ENCODE results near the gene ITIH3. TPM values are rescaled to one million over a fixed set of nuclear protein-coding genes. Genes with fewer than 3 reads are reported as not detected.

The ITIH3 gene
- total and polyA plus RNA-seq, 4 donors: 507 to 1,326 (median 909) TPM

DNA sequence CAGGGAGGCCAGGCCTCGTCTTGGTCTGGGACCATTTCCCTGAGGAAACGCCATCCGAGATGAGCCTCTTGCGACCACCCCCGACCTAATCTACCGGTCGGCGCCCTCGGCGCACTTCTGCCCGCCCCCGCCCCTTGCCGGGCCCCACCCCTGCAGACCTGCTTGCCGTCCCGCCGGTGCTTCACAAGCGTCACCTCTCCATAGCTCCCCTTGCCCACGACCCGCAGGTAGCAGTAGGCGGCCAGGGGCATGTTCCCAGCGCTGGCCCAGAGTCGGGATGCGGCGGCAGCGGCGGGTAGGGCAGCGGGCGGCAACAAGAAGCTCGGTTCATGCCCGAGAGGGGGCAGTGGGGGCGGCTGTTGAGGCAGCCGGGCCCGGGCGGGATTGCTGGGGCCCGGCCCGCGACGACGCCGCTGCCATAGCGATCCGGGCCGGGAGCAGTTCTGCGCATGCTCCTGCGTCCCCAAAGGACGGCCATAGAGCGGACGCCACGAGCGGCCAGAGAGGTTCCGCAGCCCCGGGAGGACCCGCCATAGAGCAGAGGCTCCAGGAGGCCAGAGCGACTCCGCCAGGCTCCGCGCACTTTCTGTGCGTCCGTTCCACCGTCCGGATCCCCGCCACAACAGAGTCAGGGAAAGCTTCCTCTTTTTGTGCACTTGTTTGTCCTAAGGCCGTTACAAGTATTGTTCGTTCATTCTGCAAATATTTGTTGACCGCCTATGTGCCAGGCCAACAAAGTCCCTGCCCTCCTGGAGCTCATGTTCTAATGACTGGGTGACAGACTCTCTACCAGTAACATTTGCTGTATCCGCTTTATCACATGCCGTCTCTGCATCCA lies 23.9 kb upstream of the ITIH3 start, which contains the start of gene NEK4:
Gene NEK4 (minus strand): TSS at position 445 of the 838 bp plus-strand sequence. CDS start 194 bp downstream, at position 251.
- WGBS: under 1% methylated on average over 67 of the region's 67 CpGs
- Histone ChIP-seq H3K9me3 (ENCODE audit: control insufficient read depth in 4 of 4, low read length in 3 of 4) (no peaks in the 10 kb centered on the region), H3K4me1 (ENCODE audit: control insufficient read depth in 4 of 4, insufficient read depth in 4 of 4, low read length in 3 of 4) (peaks cover 5 to 55% (median 49%) of the 10 kb centered on the region in 4 donors), H3K4me3 (ENCODE audit: low read depth in 1 of 3, low read length in 3 of 3) (peak within 1 kb of the TSS; percentile 70 to 92 (median 71)), H3K27ac (ENCODE audit: low read depth in 1 of 2, low read length in 2 of 2) (peak within 1 kb of the TSS; percentile 39 to 60), H3K9ac (ENCODE audit: low read depth in 1 of 2, low read length in 2 of 2) (peak within 1 kb of the TSS in 1 of 2 donors; percentile 71), H3K36me3 (ENCODE audit: control insufficient read depth in 4 of 4, insufficient read depth in 3 of 4, low read depth in 1 of 4, low read length in 3 of 4) (peaks cover 2 to 21% (median 9%) of the 10 kb centered on the region in 4 donors), H3K27me3 (ENCODE audit: control insufficient read depth in 4 of 4, insufficient read depth in 4 of 4, low read length in 3 of 4) (no peaks in the 10 kb centered on the region)
- DNase-seq (ENCODE audit: low spot score): peak; percentile 90
- TF ChIP-seq ATF3 (IDR thresholded peaks at IDR 0.05) (no peak), JUND (IDR thresholded peaks at IDR 0.05) (no peak), NR2F2 (IDR thresholded peaks at IDR 0.05) (no peak), HNF4G (IDR thresholded peaks at IDR 0.05) (no peak), YY1 (IDR thresholded peaks at IDR 0.05) (peak; percentile 97), RAD21 (IDR thresholded peaks at IDR 0.05) (peak; percentile 30 to 50), SP1 (IDR thresholded peaks at IDR 0.05) (peak; percentile 56), TAF1 (conservative IDR thresholded peaks at IDR 0.05) (peak; percentile 83), GABPA (IDR thresholded peaks at IDR 0.05 in 1 of 2, conservative IDR thresholded peaks at IDR 0.05 in 1 of 2) (peak in 1 of 2 donors; percentile 44), HNF4A (conservative IDR thresholded peaks at IDR 0.05) (peak in 1 of 2 donors; percentile 37), FOXA1 (IDR thresholded peaks at IDR 0.05) (peak; percentile 11), MAX (IDR thresholded peaks at IDR 0.05) (peak; percentile 36), REST (IDR thresholded peaks at IDR 0.05) (peak; percentile 48), RXRA (IDR thresholded peaks at IDR 0.05) (peak; percentile 36 to 54), EGR1 (IDR thresholded peaks at IDR 0.05; ENCODE audit: low read depth in 2 of 2) (no peak), FOXA2 (IDR thresholded peaks at IDR 0.05) (no peak)
- TF ChIP-seq, protein P1, sequence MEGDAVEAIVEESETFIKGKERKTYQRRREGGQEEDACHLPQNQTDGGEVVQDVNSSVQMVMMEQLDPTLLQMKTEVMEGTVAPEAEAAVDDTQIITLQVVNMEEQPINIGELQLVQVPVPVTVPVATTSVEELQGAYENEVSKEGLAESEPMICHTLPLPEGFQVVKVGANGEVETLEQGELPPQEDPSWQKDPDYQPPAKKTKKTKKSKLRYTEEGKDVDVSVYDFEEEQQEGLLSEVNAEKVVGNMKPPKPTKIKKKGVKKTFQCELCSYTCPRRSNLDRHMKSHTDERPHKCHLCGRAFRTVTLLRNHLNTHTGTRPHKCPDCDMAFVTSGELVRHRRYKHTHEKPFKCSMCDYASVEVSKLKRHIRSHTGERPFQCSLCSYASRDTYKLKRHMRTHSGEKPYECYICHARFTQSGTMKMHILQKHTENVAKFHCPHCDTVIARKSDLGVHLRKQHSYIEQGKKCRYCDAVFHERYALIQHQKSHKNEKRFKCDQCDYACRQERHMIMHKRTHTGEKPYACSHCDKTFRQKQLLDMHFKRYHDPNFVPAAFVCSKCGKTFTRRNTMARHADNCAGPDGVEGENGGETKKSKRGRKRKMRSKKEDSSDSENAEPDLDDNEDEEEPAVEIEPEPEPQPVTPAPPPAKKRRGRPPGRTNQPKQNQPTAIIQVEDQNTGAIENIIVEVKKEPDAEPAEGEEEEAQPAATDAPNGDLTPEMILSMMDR (IDR thresholded peaks at IDR 0.05; ENCODE audit: low read depth, low read length, missing input control): no peak
- TF ChIP-seq, protein P2, sequence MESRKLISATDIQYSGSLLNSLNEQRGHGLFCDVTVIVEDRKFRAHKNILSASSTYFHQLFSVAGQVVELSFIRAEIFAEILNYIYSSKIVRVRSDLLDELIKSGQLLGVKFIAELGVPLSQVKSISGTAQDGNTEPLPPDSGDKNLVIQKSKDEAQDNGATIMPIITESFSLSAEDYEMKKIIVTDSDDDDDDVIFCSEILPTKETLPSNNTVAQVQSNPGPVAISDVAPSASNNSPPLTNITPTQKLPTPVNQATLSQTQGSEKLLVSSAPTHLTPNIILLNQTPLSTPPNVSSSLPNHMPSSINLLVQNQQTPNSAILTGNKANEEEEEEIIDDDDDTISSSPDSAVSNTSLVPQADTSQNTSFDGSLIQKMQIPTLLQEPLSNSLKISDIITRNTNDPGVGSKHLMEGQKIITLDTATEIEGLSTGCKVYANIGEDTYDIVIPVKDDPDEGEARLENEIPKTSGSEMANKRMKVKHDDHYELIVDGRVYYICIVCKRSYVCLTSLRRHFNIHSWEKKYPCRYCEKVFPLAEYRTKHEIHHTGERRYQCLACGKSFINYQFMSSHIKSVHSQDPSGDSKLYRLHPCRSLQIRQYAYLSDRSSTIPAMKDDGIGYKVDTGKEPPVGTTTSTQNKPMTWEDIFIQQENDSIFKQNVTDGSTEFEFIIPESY (IDR thresholded peaks at IDR 0.05): peak; percentile 45
